Measurements from ENCODE around the gene NBAS. TPM values are rescaled to one million over a fixed set of nuclear protein-coding genes. Genes with fewer than 3 reads are reported as not detected.

Gene NBAS
- total RNA-seq, 4 donors from 2014 or later: 22.8 to 32.0 (median 23.7) TPM

GRCh38 chr2:15136639-15137038 lies 424.5 kb downstream of the NBAS start:
- Histone ChIP-seq H3K27ac (no peak overlapping the region), H3K27me3 (no peaks in the 10 kb centered on the region), H3K4me1 (no peaks in the 10 kb centered on the region), H3K9me3 (peaks cover 0 to 7% (median 5%) of the 10 kb centered on the region in 3 donors), H3K36me3 (no peaks in the 10 kb centered on the region), H3K4me3 (no peak overlapping the region)
- intact Hi-C loops (cut with DNase I): no loop called here
- DNase-seq: no peak
- 82 to 90% methylated on average over 5 of the region's 6 CpGs for WGBS, 2 donors
- no peak for TF ChIP-seq CTCF (IDR thresholded peaks at IDR 0.05)
- no peak for TF ChIP-seq POLR2A (IDR thresholded peaks at IDR 0.05)

GRCh38 chr2:15134957-15135356 lies 426.2 kb downstream of the NBAS start:
- H3K4me3 ChIP-seq: no peak overlapping the region
- H3K36me3 ChIP-seq: no peaks in the 10 kb centered on the region
- DNase-seq: no peak
- 79 to 91% methylated on average over 3 of the region's 3 CpGs for WGBS, 2 donors
- peaks cover 0 to 6% (median 0%) of the 10 kb centered on the region in 3 donors for H3K9me3 ChIP-seq
- no peaks in the 10 kb centered on the region for H3K27me3 ChIP-seq
- no peak for TF ChIP-seq CTCF (IDR thresholded peaks at IDR 0.05)
- no peak for TF ChIP-seq POLR2A (IDR thresholded peaks at IDR 0.05)
- no peak overlapping the region for H3K27ac ChIP-seq
- no peaks in the 10 kb centered on the region for H3K4me1 ChIP-seq
- intact Hi-C loops (cut with DNase I): no loop called here

- no peak for DNase-seq
- Histone ChIP-seq H3K27me3 (no peaks in the 10 kb centered on the region), H3K9me3 (no peaks in the 10 kb centered on the region), H3K4me3 (no peak overlapping the region), H3K4me1 (no peaks in the 10 kb centered on the region), H3K27ac (no peak overlapping the region), H3K36me3 (no peaks in the 10 kb centered on the region)
- no peak for TF ChIP-seq CTCF (IDR thresholded peaks at IDR 0.05)
- TF ChIP-seq POLR2A (IDR thresholded peaks at IDR 0.05): no peak
- intact Hi-C loops (cut with DNase I): no loop called here
Observed at GRCh38 chr2:15133461-15133860, 427.7 kb downstream of the NBAS start.

- intact Hi-C loops (cut with DNase I): no loop called here
- no peak for DNase-seq
- no peak for TF ChIP-seq CTCF (IDR thresholded peaks at IDR 0.05)
- no peak for TF ChIP-seq POLR2A (IDR thresholded peaks at IDR 0.05)
- Histone ChIP-seq H3K36me3 (no peaks in the 10 kb centered on the region), H3K27me3 (no peaks in the 10 kb centered on the region), H3K9me3 (no peaks in the 10 kb centered on the region), H3K4me3 (no peak overlapping the region), H3K27ac (no peak overlapping the region), H3K4me1 (no peaks in the 10 kb centered on the region)
- WGBS, 2 donors: 71 to 75% methylated on average over 9 to 10 of the region's 10 CpGs
Observed at GRCh38 chr2:15128846-15129245, 432.3 kb downstream of the NBAS start.

- H3K9me3 ChIP-seq: no peaks in the 10 kb centered on the region
- H3K4me3 ChIP-seq: no peak overlapping the region
- no peaks in the 10 kb centered on the region for H3K36me3 ChIP-seq
- no peaks in the 10 kb centered on the region for H3K27me3 ChIP-seq
- no peaks in the 10 kb centered on the region for H3K4me1 ChIP-seq
- 86 to 93% methylated on average over 3 of the region's 3 CpGs for whole genome bisulfite sequencing, 2 donors
- no peak overlapping the region for H3K27ac ChIP-seq
- TF ChIP-seq POLR2A (IDR thresholded peaks at IDR 0.05) (no peak), CTCF (IDR thresholded peaks at IDR 0.05) (no peak)
- DNase-seq: no peak
- intact Hi-C loops (cut with DNase I): no loop called here
Observed at GRCh38 chr2:15127876-15128275, 433.3 kb downstream of the NBAS start.

All from esophagus squamous epithelium (tissue), 5 donors.